Heart right ventricle (tissue), 16 donors: Measurements from ENCODE around the gene TEX9. TPM values are rescaled to one million over a fixed set of nuclear protein-coding genes. Genes with fewer than 3 reads are reported as not detected.

ENCODE experiments used
- ATAC-seq, 8 donors: fragments of 200-7000 bp; cut with Tn5 transposase; one replicate each; pipeline ENCODE4 v1.9.1; 2020; ENCODE audit warnings: mild to moderate bottlenecking in 8 of 8, moderate library complexity in 8 of 8, moderate number of reproducible peaks in 1 of 8
- DNase-seq, 2 donors: peaks; one replicate each; pipeline ENCODE4 v3.0.0-alpha.2; 2020
- H3K27ac ChIP-seq, 10 donors: fragments of 200-600 bp; sonication (generic) in 2 of 10; one replicate each; pipeline versions ENCODE4 v1.5.0 to v1.8.0; 2020 to 2022; ENCODE audit warnings: mild to moderate bottlenecking in 3 of 10
- H3K27me3 ChIP-seq, 7 donors: fragments of 200-600 bp; one replicate each; pipeline ENCODE4 v1.8.0; 2021 to 2022; ENCODE audit warnings: mild to moderate bottlenecking in 2 of 7
- H3K36me3 ChIP-seq, 9 donors: fragments of 200-600 bp; sonication (generic) in 1 of 9; one replicate each; pipeline versions ENCODE4 v1.5.0 to v1.8.0; 2020 to 2022; ENCODE audit warnings: mild to moderate bottlenecking in 2 of 9
- H3K4me1 ChIP-seq, 9 donors: fragments of 200-600 bp; sonication (generic) in 1 of 9; one replicate each; pipeline versions ENCODE4 v1.5.0 to v1.8.0; 2020 to 2022; ENCODE audit warnings: mild to moderate bottlenecking in 4 of 9
- H3K4me3 ChIP-seq, 10 donors: fragments of 200-600 bp; sonication (generic) in 2 of 10; one replicate each; pipeline versions ENCODE4 v1.5.0 to v1.8.0; 2020 to 2022; ENCODE audit warnings: mild to moderate bottlenecking in 7 of 10, moderate library complexity in 2 of 10
- H3K9me3 ChIP-seq, 11 donors: fragments of 200-600 bp in 10 of 11; sonication (generic) in 2 of 11; one replicate each; pipeline versions ENCODE4 v1.5.0 to v1.8.0; 2013 to 2022; ENCODE audit warnings: mild to moderate bottlenecking in 2 of 11, control low read depth in 1 of 11, moderate library complexity in 1 of 11
- WGBS, 2 donors: extraction: QIAGEN DNeasy Blood & Tissue Kit; methylation state at CpG; one replicate each; pipeline ENCODE4 v1.1.7; 2013; ENCODE audit warnings: inconsistent platforms in 1 of 2; 5-methylcytosine and 5-hydroxymethylcytosine counted together
- intact Hi-C, 10 donors: fragments of 100-400 bp; cut with DNase I; formaldehyde crosslinking; loops; one replicate each; pipeline versions ENCODE4 v1.11.1 to v1.14.2; 2022
- polyA plus RNA-seq, 2 donors: library from polyadenylated mRNA; stranded (reverse); fragments of 200-250 nt; gene quantifications; one replicate each; pipeline ENCODE4 v1.2.3, GENCODE V29; 2013
- total RNA-seq, 10 donors: library from RNA; stranded (reverse); fragmentation: NEBNext Ultra II Directional in 3 of 10; extraction: Animal tissue kit (Norgen Biotek cat#: 25700) in 3 of 10; gene quantifications; one replicate each; pipeline versions ENCODE4 v1.2.1 to v1.2.4, GENCODE V29; 2021 to 2023
- TF ChIP-seq, protein P1 (sequence below), 9 donors: fragments of 200-600 bp; sonication (generic) in 2 of 9; IDR thresholded peaks; one replicate each; pipeline versions ENCODE4 v1.5.0 to v1.8.0; 2021 to 2022; ENCODE audit warnings: antibody characterized with exemption in 9 of 9, mild to moderate bottlenecking in 5 of 9, moderate library complexity in 1 of 9
- donor health status: Arrhythmogenic right ventricular cardiomyopathy.
- donor health status: ischemic (EF 13 %, LVEDD 7.1; RV severe dilation, severe dysfunction).
- donor health status: healthy with polysubstance abuse.
- donor health status: DM: no; HTN: yes; CAD: no.
- donor health status: DM: no; HTN: no; CAD: no.
- donor health status: ischemic (EF 25% LVEDD 6.9; RV normal size, moderate dysfunction).
- donor health status: ischemic (EF 25% LVEDD 5.7; RV mildly dilated, moderate dysfunction).
- donor health status: healthy.
- donor health status: DM: yes; HTN: yes; CAD: no.
- donor health status: Ischemic cardiomyopathy.
- donor health status: ischemic (EF 35%, LVEDD 5.7; RV mildly dilated, moderate dysfunction).
- donor health status: nonischemic (EF 11% LVEDD 7.7; RV severe dilation, severe dysfunction).
- donor health status: DM: yes; HTN: yes; CAD: no.
- donor health status: PGD.
- donor health status: ischemic (EF 29% LVEDD 5.4; RV normal size, mild dysfunction).
- donor health status: nonischemic (EF 23%, LVEDD 6.1; RV moderate dilation, normal function).

Gene TEX9
- total and polyA plus RNA-seq, 12 donors: 0.19 to 1.7 (median 0.55) TPM

DNA sequence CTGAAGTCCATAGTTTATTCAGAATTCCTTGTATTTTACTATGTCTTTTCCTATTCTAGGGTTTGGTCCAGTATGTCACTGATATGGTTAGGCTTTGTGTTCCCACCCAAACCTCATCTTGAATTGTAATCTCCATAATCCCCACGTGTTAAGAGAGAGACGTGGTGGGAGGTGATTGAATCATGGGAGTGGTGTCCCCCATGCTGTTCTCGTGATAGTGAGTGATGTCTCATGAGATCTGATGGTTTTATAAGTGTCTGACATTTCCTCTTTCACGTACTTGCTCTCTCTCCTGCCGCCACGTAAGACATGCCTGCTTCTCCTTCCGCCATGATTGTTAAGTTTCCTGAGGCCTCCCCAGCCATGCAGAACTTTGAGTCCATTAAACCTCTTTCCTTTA is 6.6 kb upstream of the TEX9 start:
- H3K36me3 ChIP-seq: no peaks in the 10 kb centered on the region
- H3K9me3 ChIP-seq: peaks cover 0 to 12% (median 0%) of the 10 kb centered on the region in 11 donors
- intact Hi-C loops: no loop called here
- no peaks in the 10 kb centered on the region for H3K4me1 ChIP-seq
- WGBS, 2 donors: 50 to 53% methylated on average over 7 of the region's 7 CpGs
- DNase-seq (no peak), ATAC-seq (no peak)
- no peak overlapping the region for H3K27ac ChIP-seq
- H3K4me3 ChIP-seq: no peak overlapping the region
- TF ChIP-seq, protein P1, sequence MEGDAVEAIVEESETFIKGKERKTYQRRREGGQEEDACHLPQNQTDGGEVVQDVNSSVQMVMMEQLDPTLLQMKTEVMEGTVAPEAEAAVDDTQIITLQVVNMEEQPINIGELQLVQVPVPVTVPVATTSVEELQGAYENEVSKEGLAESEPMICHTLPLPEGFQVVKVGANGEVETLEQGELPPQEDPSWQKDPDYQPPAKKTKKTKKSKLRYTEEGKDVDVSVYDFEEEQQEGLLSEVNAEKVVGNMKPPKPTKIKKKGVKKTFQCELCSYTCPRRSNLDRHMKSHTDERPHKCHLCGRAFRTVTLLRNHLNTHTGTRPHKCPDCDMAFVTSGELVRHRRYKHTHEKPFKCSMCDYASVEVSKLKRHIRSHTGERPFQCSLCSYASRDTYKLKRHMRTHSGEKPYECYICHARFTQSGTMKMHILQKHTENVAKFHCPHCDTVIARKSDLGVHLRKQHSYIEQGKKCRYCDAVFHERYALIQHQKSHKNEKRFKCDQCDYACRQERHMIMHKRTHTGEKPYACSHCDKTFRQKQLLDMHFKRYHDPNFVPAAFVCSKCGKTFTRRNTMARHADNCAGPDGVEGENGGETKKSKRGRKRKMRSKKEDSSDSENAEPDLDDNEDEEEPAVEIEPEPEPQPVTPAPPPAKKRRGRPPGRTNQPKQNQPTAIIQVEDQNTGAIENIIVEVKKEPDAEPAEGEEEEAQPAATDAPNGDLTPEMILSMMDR (IDR thresholded peaks at IDR 0.05): no peak
- H3K27me3 ChIP-seq: no peaks in the 10 kb centered on the region

DNA sequence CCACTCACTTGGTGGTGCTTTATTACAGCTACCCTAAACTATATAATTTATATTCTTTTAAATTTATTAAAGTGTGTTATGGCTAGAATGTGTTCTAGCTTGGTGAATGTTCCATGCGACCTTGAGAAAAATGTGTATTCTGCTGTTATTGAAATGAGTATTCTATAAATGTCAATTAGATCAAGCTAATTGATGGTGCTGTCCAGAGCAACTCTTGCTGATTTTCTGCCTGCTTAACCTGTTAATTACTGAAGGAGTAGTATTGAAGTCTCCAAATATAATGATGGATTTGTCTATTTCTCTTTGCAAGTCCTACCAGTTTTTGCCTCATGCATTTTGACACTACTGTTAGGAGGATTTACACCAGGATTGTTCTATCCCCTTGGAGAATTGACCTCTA is 3.2 kb upstream of the TEX9 start:
- Histone ChIP-seq H3K9me3 (peaks cover 0 to 12% (median 0%) of the 10 kb centered on the region in 11 donors), H3K27ac (no peak overlapping the region), H3K4me1 (peaks cover 0 to 15% (median 10%) of the 10 kb centered on the region in 9 donors), H3K27me3 (peaks cover 0 to 5% (median 0%) of the 10 kb centered on the region in 7 donors), H3K36me3 (no peaks in the 10 kb centered on the region), H3K4me3 (no peak overlapping the region)
- DNase-seq (no peak), ATAC-seq (no peak)
- 92 to 100% methylated on average over 1 of the region's 1 CpG for WGBS, 2 donors
- TF ChIP-seq, protein P1 (IDR thresholded peaks at IDR 0.05): no peak
- intact Hi-C loops: no loop called here

DNA sequence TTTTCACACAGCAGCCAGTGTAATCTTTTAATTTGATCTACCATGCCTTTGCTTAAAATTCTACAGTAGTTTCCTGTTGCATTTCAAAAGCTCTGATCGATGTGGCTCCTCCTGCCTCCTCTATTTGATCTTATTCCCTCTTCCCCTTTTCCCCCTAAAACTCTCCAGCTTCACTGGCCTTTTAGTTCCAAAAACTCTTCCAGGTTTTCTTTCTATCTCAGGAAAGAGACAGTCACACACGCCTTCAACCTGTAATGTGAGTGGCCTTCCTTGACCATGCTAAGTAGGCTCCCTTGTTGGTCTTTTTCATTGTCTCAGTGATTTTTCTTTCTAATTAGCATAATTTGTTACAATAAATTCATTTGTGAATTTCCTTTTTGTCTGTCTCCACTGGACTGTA is 985 bp downstream of the TEX9 start:
- Histone ChIP-seq H3K27me3 (peaks cover 0 to 10% (median 0%) of the 10 kb centered on the region in 7 donors), H3K4me1 (peaks cover 0 to 15% (median 10%) of the 10 kb centered on the region in 9 donors), H3K27ac (no peak overlapping the region), H3K9me3 (peaks cover 0 to 12% (median 0%) of the 10 kb centered on the region in 11 donors), H3K36me3 (no peaks in the 10 kb centered on the region), H3K4me3 (peak overlapping the region in 6 of 10 donors; percentile 62 to 74 (median 70))
- ATAC-seq (no peak), DNase-seq (no peak)
- TF ChIP-seq, protein P1 (IDR thresholded peaks at IDR 0.05): no peak
- WGBS, 2 donors: 29 to 31% methylated on average over 2 of the region's 2 CpGs
- intact Hi-C loops: no loop called here

DNA sequence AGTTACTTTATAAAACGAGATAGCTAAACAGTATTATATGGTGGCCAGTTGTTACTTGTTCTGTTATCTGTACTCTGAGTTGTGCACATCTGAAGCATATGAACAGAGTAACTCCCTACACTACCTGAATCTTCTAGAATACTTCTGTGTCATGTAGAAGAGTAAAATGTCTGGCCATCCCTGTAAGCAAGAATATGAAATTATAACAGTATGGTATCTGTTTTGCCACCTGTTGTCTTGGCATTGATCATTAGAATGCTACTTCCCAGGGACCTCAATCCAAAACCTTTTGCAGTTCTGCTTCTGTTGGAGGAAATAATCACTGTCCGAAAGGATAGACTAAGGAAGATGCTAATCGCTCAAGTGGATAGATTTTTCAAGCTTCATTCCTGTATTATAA is 1.9 kb downstream of the TEX9 start:
- ATAC-seq: no peak
- peaks cover 0 to 6% (median 0%) of the 10 kb centered on the region in 11 donors for H3K9me3 ChIP-seq
- H3K27ac ChIP-seq: no peak overlapping the region
- no peak for DNase-seq
- TF ChIP-seq, protein P1 (IDR thresholded peaks at IDR 0.05): no peak
- no peaks in the 10 kb centered on the region for H3K36me3 ChIP-seq
- H3K4me1 ChIP-seq: peaks cover 0 to 15% (median 10%) of the 10 kb centered on the region in 9 donors
- intact Hi-C loops: no loop called here
- WGBS, 2 donors: 91 to 96% methylated on average over 3 of the region's 3 CpGs
- H3K4me3 ChIP-seq: no peak overlapping the region
- H3K27me3 ChIP-seq: peaks cover 0 to 10% (median 0%) of the 10 kb centered on the region in 7 donors
